Effector CD8-positive, alpha-beta T cell (primary cell): Measurements from ENCODE around the gene CD1C.
"Not testable (repeated sequence)": the region's sequence is repeated elsewhere in the genome, so short reads cannot be mapped to it uniquely, and the experiment has no call there.

ENCODE experiments used
- DNase-seq: peaks from one replicate; lab custom pipeline; 2025; lab: John Stamatoyannopoulos, UW
- total RNA-seq, 4 experiments: gene quantifications; one replicate each; lab custom pipeline; 2026; lab: John Stamatoyannopoulos, UW

CD1C gene
- total RNA-seq, result 0 to 0.36 (median 0) reads per million in 4 experiments

- no peak for DNase-seq
Observed at GRCh38 chr1:158289811-158290210, at the start of gene CD1C. Gene CD1C (plus strand): TSS chr1:158289923. CDS start chr1:158290065, 142 bp downstream.

GRCh38 chr1:158246650-158247049 is 43.1 kb upstream of the CD1C start:
- DNase-seq, result no peak

- DNase-seq, result no peak
Observed at GRCh38 chr1:158248118-158248517, 41.6 kb upstream of the CD1C start.

GRCh38 chr1:158248771-158249170 is 41.0 kb upstream of the CD1C start:
- no peak for DNase-seq

- no peak for DNase-seq
Observed at GRCh38 chr1:158249646-158250045, 40.1 kb upstream of the CD1C start.

- DNase-seq, result no peak
Observed at GRCh38 chr1:158251163-158251562, 38.6 kb upstream of the CD1C start.

- DNase-seq, result no peak
Observed at GRCh38 chr1:158255656-158256055, 34.1 kb upstream of the CD1C start.

GRCh38 chr1:158256747-158257146 is 33.0 kb upstream of the CD1C start:
- not testable (repeated sequence) for DNase-seq

GRCh38 chr1:158257888-158258287 is 31.8 kb upstream of the CD1C start:
- DNase-seq, result no peak

- DNase-seq, result no peak
Observed at GRCh38 chr1:158259117-158259516, 30.6 kb upstream of the CD1C start.

- DNase-seq, result no peak
Observed at GRCh38 chr1:158272681-158273080, 17.0 kb upstream of the CD1C start.

- no peak for DNase-seq
Observed at GRCh38 chr1:158274797-158275196, 14.9 kb upstream of the CD1C start.

GRCh38 chr1:158282421-158282820 is 7.3 kb upstream of the CD1C start:
- not testable (repeated sequence) for DNase-seq

GRCh38 chr1:158283965-158284364 is 5.8 kb upstream of the CD1C start:
- no peak for DNase-seq

GRCh38 chr1:158285756-158286241 is 3.9 kb upstream of the CD1C start:
- no peak for DNase-seq

GRCh38 chr1:158286487-158286886 is 3.2 kb upstream of the CD1C start:
- no peak for DNase-seq

GRCh38 chr1:158286941-158287346 is 2.8 kb upstream of the CD1C start:
- DNase-seq, result no peak

GRCh38 chr1:158290321-158290844 is 660 bp downstream of the CD1C start:
- DNase-seq, result no peak

GRCh38 chr1:158295791-158296190 is 6.1 kb downstream of the CD1C start:
- DNase-seq, result no peak

- no peak for DNase-seq
Observed at GRCh38 chr1:158310623-158311022, 20.9 kb downstream of the CD1C start.

GRCh38 chr1:158311066-158311465 is 21.3 kb downstream of the CD1C start:
- DNase-seq, result no peak

- no peak for DNase-seq
Observed at GRCh38 chr1:158323866-158324265, 34.1 kb downstream of the CD1C start.

GRCh38 chr1:158324395-158324794 is 34.7 kb downstream of the CD1C start:
- no peak for DNase-seq

GRCh38 chr1:158327481-158327880 is 37.8 kb downstream of the CD1C start:
- no peak for DNase-seq
